GM21447 (cell line): ENCODE measurements around the gene MRGPRX4.
"Not testable (repeated sequence)": the region's sequence is repeated elsewhere in the genome, so short reads cannot be mapped to it uniquely, and the experiment has no call there.

Source experiments
- ATAC-seq: cut with Tn5 transposase; IDR thresholded peaks from one replicate; pipeline ENCODE4 v1.9.1; 2021; ENCODE audit not compliant: unreplicated experiment

The MRGPRX4 gene

GRCh38 chr11:18172666-18173065 lies at the start of gene MRGPRX4:
Gene MRGPRX4 (plus strand): TSS chr11:18172837. CDS start chr11:18173257, 420 bp downstream.
- no peak for ATAC-seq

GRCh38 chr11:18131115-18131514 lies 41.5 kb upstream of the MRGPRX4 start:
- ATAC-seq = not testable (repeated sequence)

- ATAC-seq = no peak
Measured at GRCh38 chr11:18132341-18132740, 40.3 kb upstream of the MRGPRX4 start, which contains the start of gene MRGPRX3. Gene MRGPRX3 (plus strand): TSS chr11:18132571. CDS start chr11:18137203, 4,632 bp downstream.

GRCh38 chr11:18135308-18135707 lies 37.3 kb upstream of the MRGPRX4 start:
- no peak for ATAC-seq

- ATAC-seq = no peak
Measured at GRCh38 chr11:18137186-18137800, 35.3 kb upstream of the MRGPRX4 start.

GRCh38 chr11:18140145-18140544 lies 32.5 kb upstream of the MRGPRX4 start:
- no peak for ATAC-seq

GRCh38 chr11:18144243-18144642 lies 28.4 kb upstream of the MRGPRX4 start:
- no peak for ATAC-seq

- ATAC-seq = no peak
Measured at GRCh38 chr11:18145025-18145424, 27.6 kb upstream of the MRGPRX4 start.

GRCh38 chr11:18145837-18146236 lies 26.8 kb upstream of the MRGPRX4 start:
- no peak for ATAC-seq

- ATAC-seq = no peak
Measured at GRCh38 chr11:18151581-18151980, 21.1 kb upstream of the MRGPRX4 start.

- no peak for ATAC-seq
Measured at GRCh38 chr11:18168372-18168771, 4.3 kb upstream of the MRGPRX4 start.

- no peak for ATAC-seq
Measured at GRCh38 chr11:18171377-18172000, 1.1 kb upstream of the MRGPRX4 start.

GRCh38 chr11:18173225-18173866 lies 709 bp downstream of the MRGPRX4 start:
- ATAC-seq = no peak

- no peak for ATAC-seq
Measured at GRCh38 chr11:18188796-18189195, 16.2 kb downstream of the MRGPRX4 start.

GRCh38 chr11:18189476-18190245 lies 17.0 kb downstream of the MRGPRX4 start:
- not testable (repeated sequence) for ATAC-seq

- no peak for ATAC-seq
Measured at GRCh38 chr11:18191376-18191775, 18.7 kb downstream of the MRGPRX4 start.

- peak; percentile 67 for ATAC-seq
Measured at GRCh38 chr11:18193010-18193409, 20.4 kb downstream of the MRGPRX4 start.

GRCh38 chr11:18196532-18196931 lies 23.9 kb downstream of the MRGPRX4 start:
- ATAC-seq = no peak

- not testable (repeated sequence) for ATAC-seq
Measured at GRCh38 chr11:18197738-18198137, 25.1 kb downstream of the MRGPRX4 start.

- peak; percentile 58 for ATAC-seq
Measured at GRCh38 chr11:18203723-18204122, 31.1 kb downstream of the MRGPRX4 start.

GRCh38 chr11:18204220-18204619 lies 31.6 kb downstream of the MRGPRX4 start:
- no peak for ATAC-seq
